PC-9 (cell line): ENCODE data around the gene HDAC11. TPM values are rescaled to one million over a fixed set of nuclear protein-coding genes. Genes with fewer than 3 reads are reported as not detected.

Experiments used
- BruUV-seq: library from RNA; stranded (reverse); fragments of 400-500 nt; replicated peaks from 2 replicates; lab custom pipeline; 2021; lab: Mats Ljungman, UMichigan
- CTCF ChIA-PET: fragments of 300-600 bp; sonication (Branson Sonifier 250); formaldehyde crosslinking; loops from one replicate; lab custom pipeline; 2022; ENCODE audit warnings: antibody characterized with exemption; lab: Charles Lee
- POLR2A ChIA-PET: fragments of 300-600 bp; sonication (Branson Sonifier 250); formaldehyde crosslinking; loops from one replicate; lab custom pipeline; 2022; ENCODE audit warnings: antibody characterized with exemption; ENCODE audit not compliant: unreplicated experiment; lab: Charles Lee
- DNase-seq, 2 experiments: peaks; one replicate each; pipeline versions ENCODE4 v3.0.0 to v3.0.0-alpha.2; 2015 to 2022; ENCODE audit warnings: mixed read lengths in 1 of 2
- H2AFZ ChIP-seq: fragments of 200-600 bp; sonication (generic); 2 replicates; pipeline ENCODE4 v1.8.1; 2017; ENCODE audit warnings: antibody characterized with exemption
- H3F3A ChIP-seq: fragments of 200-600 bp; sonication (generic); 2 replicates; pipeline ENCODE4 v1.8.1; 2017; ENCODE audit warnings: antibody characterized with exemption, mild to moderate bottlenecking, low read depth; ENCODE audit not compliant: insufficient read depth
- H3K27ac ChIP-seq: fragments of 200-600 bp; sonication (generic); 2 replicates; pipeline ENCODE4 v1.6.1; 2016; ENCODE audit warnings: mixed run types
- H3K27me3 ChIP-seq: fragments of 200-600 bp; sonication (generic); 2 replicates; pipeline ENCODE4 v1.6.1; 2016; ENCODE audit warnings: low read depth, mixed run types; ENCODE audit not compliant: insufficient read depth
- H3K36me3 ChIP-seq: fragments of 200-600 bp; sonication (generic); 2 replicates; pipeline ENCODE4 v1.6.1; 2016; ENCODE audit warnings: low read depth, mixed run types
- H3K4me1 ChIP-seq: fragments of 200-600 bp; sonication (generic); replicated peaks from 2 replicates; pipeline ENCODE4 v1.6.1; 2016; ENCODE audit warnings: mixed run types; ENCODE audit not compliant: insufficient read depth
- H3K4me2 ChIP-seq: fragments of 200-600 bp; sonication (generic); 2 replicates; pipeline ENCODE4 v1.6.1; 2017; ENCODE audit warnings: mixed run types
- H3K4me3 ChIP-seq: fragments of 200-600 bp; sonication (generic); 2 replicates; pipeline ENCODE4 v1.6.1; 2016; ENCODE audit warnings: mixed run types
- H3K79me2 ChIP-seq: fragments of 200-600 bp; sonication (generic); 2 replicates; pipeline ENCODE4 v1.6.1; 2017; ENCODE audit warnings: low read depth, mixed run types
- H3K9me2 ChIP-seq: fragments of 200-600 bp; sonication (generic); 2 replicates; pipeline ENCODE4 v1.8.1; 2017; ENCODE audit warnings: mild to moderate bottlenecking; ENCODE audit not compliant: insufficient read depth
- H3K9me3 ChIP-seq: fragments of 200-600 bp; sonication (generic); 2 replicates; pipeline ENCODE4 v1.8.1; 2016; ENCODE audit warnings: low read depth; ENCODE audit not compliant: insufficient read depth
- H4K20me1 ChIP-seq: fragments of 200-600 bp; sonication (generic); 2 replicates; pipeline ENCODE4 v1.8.1; 2017; ENCODE audit not compliant: insufficient read depth
- EZH2 ChIP-seq: fragments of 200-600 bp; sonication (generic); IDR thresholded peaks from 2 replicates; pipeline ENCODE4 v1.8.0; 2017; ENCODE audit warnings: antibody characterized with exemption, low read depth
- intact Hi-C: fragments of 100-400 bp; cut with micrococcal nuclease; formaldehyde crosslinking; loops from one replicate; pipeline ENCODE4 v1.10.0; 2022; ENCODE audit not compliant: unreplicated experiment
- total RNA-seq: library from RNA; stranded (reverse); gene quantifications from 2 replicates; pipeline ENCODE4 v1.2.3, GENCODE V29; 2021
- TF ChIP-seq, protein P1 (sequence below): fragments of 200-600 bp; sonication (generic); conservative IDR thresholded peaks from 2 replicates; pipeline ENCODE4 v1.6.1; 2017; ENCODE audit warnings: mixed run types, antibody characterized with exemption, mild to moderate bottlenecking, moderate library complexity

HDAC11 gene
- total RNA-seq, 1 experiment from 2014 or later: 18.4 TPM

DNA sequence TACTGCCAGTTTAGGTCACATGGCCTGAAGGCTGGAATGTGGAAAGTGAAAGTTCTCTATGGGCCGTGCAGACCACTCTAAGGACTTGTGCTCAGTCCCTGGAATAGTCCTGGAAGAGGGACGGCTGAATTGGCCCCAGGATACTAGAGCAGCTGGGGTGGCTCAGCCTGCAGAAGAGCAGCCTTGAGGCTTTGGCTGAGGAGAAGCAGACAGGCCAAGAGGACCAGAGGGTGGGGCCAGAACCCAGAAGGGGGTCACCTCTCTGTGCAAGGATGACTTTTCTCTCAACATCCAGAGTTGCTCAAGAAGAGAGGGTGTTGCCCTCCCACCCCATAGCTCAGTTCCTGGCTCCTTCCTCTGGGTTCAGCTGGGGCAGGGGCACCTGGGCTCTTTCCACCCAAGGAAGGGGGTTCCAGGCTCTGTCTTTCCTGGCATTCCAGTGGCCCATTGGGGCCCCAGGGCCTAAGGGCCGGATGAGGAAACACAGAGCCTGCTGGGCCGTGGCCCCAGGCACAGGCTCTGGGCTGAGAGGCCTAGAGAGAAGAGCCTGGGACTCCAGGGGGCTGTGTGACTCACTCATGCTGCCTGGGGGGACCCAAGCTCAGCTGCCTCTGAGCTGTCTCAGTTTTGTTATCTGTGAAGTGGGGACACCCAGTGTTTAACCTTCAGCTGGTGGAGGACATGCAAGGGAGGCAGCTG, 60.3 kb downstream of the HDAC11 start:
- H3K4me2 ChIP-seq: no peak overlapping the region
- H3F3A ChIP-seq: peaks cover 28% of the 10 kb centered on the region
- POLR2A ChIA-PET: interaction anchor here (0.6 kb wide), 1 partner anchor 74 kb away, joined by 7 read pairs; no protein-coding TSS in a partner anchor
- H3K4me1 ChIP-seq: peaks cover 61% of the 10 kb centered on the region
- no peaks in the 10 kb centered on the region; the same call in 1 of the 2 replicates for H3K36me3 ChIP-seq
- no TSS peak for BruUV-seq
- H3K9me3 ChIP-seq: peaks cover 17% of the 10 kb centered on the region; the same call in 1 of the 2 replicates
- H3K27me3 ChIP-seq: no peaks in the 10 kb centered on the region
- no peak overlapping the region for H2AFZ ChIP-seq
- H4K20me1 ChIP-seq: no peaks in the 10 kb centered on the region
- intact Hi-C loops: no loop called here
- CTCF ChIA-PET: no interaction called here
- no peak overlapping the region for H3K27ac ChIP-seq
- no peak for DNase-seq
- H3K79me2 ChIP-seq: no peaks in the 10 kb centered on the region
- TF ChIP-seq EZH2: no peak
- TF ChIP-seq, protein P1, sequence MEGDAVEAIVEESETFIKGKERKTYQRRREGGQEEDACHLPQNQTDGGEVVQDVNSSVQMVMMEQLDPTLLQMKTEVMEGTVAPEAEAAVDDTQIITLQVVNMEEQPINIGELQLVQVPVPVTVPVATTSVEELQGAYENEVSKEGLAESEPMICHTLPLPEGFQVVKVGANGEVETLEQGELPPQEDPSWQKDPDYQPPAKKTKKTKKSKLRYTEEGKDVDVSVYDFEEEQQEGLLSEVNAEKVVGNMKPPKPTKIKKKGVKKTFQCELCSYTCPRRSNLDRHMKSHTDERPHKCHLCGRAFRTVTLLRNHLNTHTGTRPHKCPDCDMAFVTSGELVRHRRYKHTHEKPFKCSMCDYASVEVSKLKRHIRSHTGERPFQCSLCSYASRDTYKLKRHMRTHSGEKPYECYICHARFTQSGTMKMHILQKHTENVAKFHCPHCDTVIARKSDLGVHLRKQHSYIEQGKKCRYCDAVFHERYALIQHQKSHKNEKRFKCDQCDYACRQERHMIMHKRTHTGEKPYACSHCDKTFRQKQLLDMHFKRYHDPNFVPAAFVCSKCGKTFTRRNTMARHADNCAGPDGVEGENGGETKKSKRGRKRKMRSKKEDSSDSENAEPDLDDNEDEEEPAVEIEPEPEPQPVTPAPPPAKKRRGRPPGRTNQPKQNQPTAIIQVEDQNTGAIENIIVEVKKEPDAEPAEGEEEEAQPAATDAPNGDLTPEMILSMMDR: no peak
- H3K4me3 ChIP-seq: no peak overlapping the region
- H3K9me2 ChIP-seq: no peaks in the 10 kb centered on the region

DNA sequence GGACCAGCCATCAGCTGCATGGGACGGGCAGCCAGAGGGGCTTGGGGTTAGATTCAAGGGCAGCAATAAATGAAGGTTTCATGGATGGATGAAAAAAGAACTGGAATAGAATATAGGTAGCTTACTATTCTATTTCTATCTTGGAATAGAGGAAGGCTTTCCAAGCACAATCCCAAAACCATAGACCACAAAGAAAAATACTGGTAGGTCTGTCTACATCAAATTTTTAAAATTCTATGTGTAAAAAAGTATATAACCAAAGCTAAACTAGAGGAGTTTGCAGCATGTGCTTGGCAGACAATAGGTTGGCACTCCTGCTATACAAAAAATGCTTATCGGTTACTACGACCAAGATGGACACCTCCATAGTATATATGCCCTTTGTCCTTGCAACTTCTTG, 61.6 kb downstream of the HDAC11 start:
- Histone ChIP-seq H3K27me3 (no peaks in the 10 kb centered on the region), H3K27ac (no peak overlapping the region), H3K36me3 (no peaks in the 10 kb centered on the region; the same call in 1 of the 2 replicates), H4K20me1 (no peaks in the 10 kb centered on the region), H2AFZ (no peak overlapping the region), H3K9me2 (no peaks in the 10 kb centered on the region), H3K4me1 (peaks cover 58% of the 10 kb centered on the region), H3F3A (peaks cover 30% of the 10 kb centered on the region), H3K79me2 (no peaks in the 10 kb centered on the region), H3K9me3 (peaks cover 17% of the 10 kb centered on the region; the same call in 1 of the 2 replicates), H3K4me2 (no peak overlapping the region), H3K4me3 (no peak overlapping the region)
- POLR2A ChIA-PET: no interaction called here
- BruUV-seq: no TSS peak
- CTCF ChIA-PET: no interaction called here
- no peak for DNase-seq
- no peak for TF ChIP-seq EZH2
- TF ChIP-seq, protein P1: no peak
- intact Hi-C loops: no loop called here

DNA sequence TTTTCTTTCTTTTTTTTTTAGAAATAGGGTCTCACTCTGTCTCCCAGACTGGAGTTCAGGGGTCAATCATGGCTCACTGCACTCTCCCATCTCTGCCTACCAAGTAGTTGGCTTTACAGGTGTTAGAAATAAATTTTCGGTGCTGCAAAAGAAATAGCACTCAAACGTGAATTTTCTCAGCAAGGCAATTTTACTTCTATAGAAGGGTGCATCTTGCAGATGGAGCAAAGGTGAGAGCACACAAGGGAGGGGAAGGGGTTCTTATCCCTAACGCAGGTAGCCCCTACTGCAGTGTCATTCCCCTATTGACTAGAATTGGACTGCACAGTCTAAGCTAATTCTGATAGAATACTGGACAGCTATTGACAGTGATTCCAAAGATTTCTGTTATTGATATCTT, 62.0 kb downstream of the HDAC11 start:
- Histone ChIP-seq H3K27me3 (no peaks in the 10 kb centered on the region), H3K27ac (no peak overlapping the region), H2AFZ (no peak overlapping the region), H4K20me1 (no peaks in the 10 kb centered on the region), H3K4me2 (no peak overlapping the region), H3K9me2 (no peaks in the 10 kb centered on the region), H3F3A (peaks cover 26% of the 10 kb centered on the region), H3K4me1 (peaks cover 58% of the 10 kb centered on the region), H3K9me3 (peaks cover 17% of the 10 kb centered on the region; the same call in 1 of the 2 replicates), H3K79me2 (no peaks in the 10 kb centered on the region), H3K36me3 (no peaks in the 10 kb centered on the region; the same call in 1 of the 2 replicates), H3K4me3 (no peak overlapping the region)
- DNase-seq: no peak
- ChIA-PET POLR2A (no interaction called here), CTCF (no interaction called here)
- intact Hi-C loops: no loop called here
- no peak for TF ChIP-seq EZH2
- TF ChIP-seq, protein P1: no peak
- no TSS peak for BruUV-seq
